AG09309 (cell line): ENCODE measurements around the gene NFATC1.

Experiments
- DNase-seq: peaks from one replicate; pipeline ENCODE4 v3.0.0-alpha.2; 2010; ENCODE audit warnings: low read depth
- H3K4me3 ChIP-seq: 2 replicates; pipeline ENCODE4 v1.5.1; 2011; ENCODE audit warnings: mild to moderate bottlenecking, low read depth, low read length, moderate library complexity; ENCODE audit not compliant: control insufficient read depth
- TF ChIP-seq, protein P1 (sequence below): IDR thresholded peaks from 2 replicates; pipeline ENCODE4 v1.5.1; 2011; ENCODE audit warnings: mild to moderate bottlenecking, low read depth, low read length, inconsistent platforms; ENCODE audit not compliant: insufficient read depth, control insufficient read depth; ENCODE audit errors: missing control alignments

NFATC1 gene

GRCh38 chr18:79384151-79384807 lies 11.5 kb upstream of the NFATC1 start:
- DNase-seq, result no peak
- TF ChIP-seq, protein P1, sequence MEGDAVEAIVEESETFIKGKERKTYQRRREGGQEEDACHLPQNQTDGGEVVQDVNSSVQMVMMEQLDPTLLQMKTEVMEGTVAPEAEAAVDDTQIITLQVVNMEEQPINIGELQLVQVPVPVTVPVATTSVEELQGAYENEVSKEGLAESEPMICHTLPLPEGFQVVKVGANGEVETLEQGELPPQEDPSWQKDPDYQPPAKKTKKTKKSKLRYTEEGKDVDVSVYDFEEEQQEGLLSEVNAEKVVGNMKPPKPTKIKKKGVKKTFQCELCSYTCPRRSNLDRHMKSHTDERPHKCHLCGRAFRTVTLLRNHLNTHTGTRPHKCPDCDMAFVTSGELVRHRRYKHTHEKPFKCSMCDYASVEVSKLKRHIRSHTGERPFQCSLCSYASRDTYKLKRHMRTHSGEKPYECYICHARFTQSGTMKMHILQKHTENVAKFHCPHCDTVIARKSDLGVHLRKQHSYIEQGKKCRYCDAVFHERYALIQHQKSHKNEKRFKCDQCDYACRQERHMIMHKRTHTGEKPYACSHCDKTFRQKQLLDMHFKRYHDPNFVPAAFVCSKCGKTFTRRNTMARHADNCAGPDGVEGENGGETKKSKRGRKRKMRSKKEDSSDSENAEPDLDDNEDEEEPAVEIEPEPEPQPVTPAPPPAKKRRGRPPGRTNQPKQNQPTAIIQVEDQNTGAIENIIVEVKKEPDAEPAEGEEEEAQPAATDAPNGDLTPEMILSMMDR, result no peak
- H3K4me3 ChIP-seq, result no peak overlapping the region

DNA sequence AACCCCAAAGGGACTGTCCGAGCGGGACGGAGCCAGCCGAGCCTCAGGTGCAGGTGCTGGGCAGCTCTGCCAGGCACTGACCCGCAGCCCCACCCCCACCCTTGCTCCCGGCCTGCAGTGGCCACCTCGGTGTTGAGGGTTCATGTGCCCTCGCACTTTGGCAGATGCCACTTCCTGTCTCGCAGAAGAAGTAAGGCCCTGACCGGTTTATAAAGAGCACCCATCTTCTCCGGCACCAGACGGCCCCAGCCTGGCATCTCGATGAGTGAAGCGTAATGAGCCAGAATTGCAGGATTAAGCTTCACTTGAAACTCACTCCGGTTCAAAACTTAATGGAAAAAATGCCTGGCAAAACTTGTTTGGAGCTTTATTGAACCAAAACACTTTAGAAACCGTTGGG lies 10.9 kb upstream of the NFATC1 start:
- TF ChIP-seq, protein P1, result no peak
- DNase-seq, result no peak
- no peak overlapping the region for H3K4me3 ChIP-seq

DNA sequence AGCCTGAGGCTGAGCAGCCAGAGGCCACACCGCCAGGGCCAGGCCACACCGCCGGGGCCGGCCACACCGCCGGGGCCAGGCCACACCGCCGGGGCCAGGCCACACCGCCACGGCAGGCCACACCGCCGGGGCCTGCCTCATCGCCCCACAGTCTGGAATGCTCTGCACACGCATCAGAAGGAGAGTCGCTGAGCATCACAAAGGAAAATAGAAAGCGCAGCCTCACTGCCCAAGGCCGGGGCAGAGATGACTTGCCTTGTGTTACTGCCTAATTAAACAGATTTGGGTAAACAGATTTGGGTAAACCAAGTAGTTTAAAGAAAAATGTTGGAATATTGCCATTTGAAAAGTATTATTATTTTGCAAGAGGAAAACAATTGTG lies 10.4 kb upstream of the NFATC1 start:
- DNase-seq, result no peak
- TF ChIP-seq, protein P1, result no peak
- no peak overlapping the region for H3K4me3 ChIP-seq

- no peak overlapping the region for H3K4me3 ChIP-seq
- DNase-seq, result no peak
- TF ChIP-seq, protein P1, result no peak
These were observed 9.9 kb upstream of the NFATC1 start for GRCh38 chr18:79385708-79386341.

GRCh38 chr18:79386547-79386946 lies 9.2 kb upstream of the NFATC1 start:
- DNase-seq, result no peak
- H3K4me3 ChIP-seq, result no peak overlapping the region
- TF ChIP-seq, protein P1, result no peak

DNA sequence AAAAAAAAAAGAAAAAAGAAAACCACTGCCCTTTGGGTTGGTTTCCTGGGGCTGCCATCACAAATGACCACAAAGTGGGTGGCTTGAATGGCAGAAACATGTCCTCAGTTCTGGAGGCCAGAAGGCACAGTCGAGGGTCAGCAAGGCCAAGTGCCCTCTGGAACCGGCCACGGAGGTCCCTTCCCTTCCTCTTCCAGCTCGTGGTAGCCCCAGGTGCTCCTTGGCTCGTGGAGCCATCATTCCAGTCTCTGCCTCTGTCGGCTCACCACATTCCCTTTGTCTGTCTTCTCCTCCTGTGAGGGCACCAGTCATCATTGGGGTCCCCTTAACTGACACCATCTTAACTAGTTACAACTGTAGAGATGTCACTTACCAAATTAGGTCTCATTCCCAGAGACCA lies 8.5 kb upstream of the NFATC1 start:
- TF ChIP-seq, protein P1, result no peak
- H3K4me3 ChIP-seq, result no peak overlapping the region
- DNase-seq, result no peak

GRCh38 chr18:79387615-79388014 lies 8.1 kb upstream of the NFATC1 start:
- DNase-seq, result no peak
- no peak overlapping the region for H3K4me3 ChIP-seq
- TF ChIP-seq, protein P1, result no peak
